DND-41 (cell line): ENCODE measurements around the gene THYN1.
A peak's percentile ranks its signal among the peaks of the same experiment; 100 is the strongest.

Source experiments
- ATAC-seq: fragments of 200-7000 bp; cut with Tn5 transposase; 3 replicates; pipeline ENCODE4 v1.9.1; 2021; ENCODE audit warnings: low read depth; ENCODE audit not compliant: insufficient read depth
- DNase-seq: peaks from one replicate; pipeline ENCODE4 v3.0.0-alpha.2; 2020
- H2AFZ ChIP-seq: 2 replicates; pipeline ENCODE4 v1.6.0; 2012; ENCODE audit warnings: low read depth, low read length
- H3K27ac ChIP-seq: 2 replicates; pipeline ENCODE4 v1.5.1; 2012; ENCODE audit warnings: low read length, inconsistent platforms
- H3K27me3 ChIP-seq: fragments of 200-600 bp; sonication (generic); 2 replicates; pipeline ENCODE4 v1.6.0; 2012; ENCODE audit warnings: low read length, mild to moderate bottlenecking, inconsistent platforms; ENCODE audit not compliant: insufficient read depth, poor library complexity
- H3K36me3 ChIP-seq: 2 replicates; pipeline ENCODE4 v1.5.1; 2012; ENCODE audit warnings: low read length, inconsistent platforms; ENCODE audit not compliant: insufficient read depth
- H3K4me1 ChIP-seq: 2 replicates; pipeline ENCODE4 v1.5.1; 2012; ENCODE audit warnings: mild to moderate bottlenecking, low read length; ENCODE audit not compliant: insufficient read depth
- H3K4me2 ChIP-seq: 2 replicates; pipeline ENCODE4 v1.6.0; 2012; ENCODE audit warnings: mild to moderate bottlenecking, moderate library complexity, low read length, inconsistent platforms; ENCODE audit not compliant: insufficient read depth
- H3K4me3 ChIP-seq, 2 experiments: fragments of 200-600 bp in 1 of 2; shearing (Covaris generic) in 1 of 2; 2 replicates each; pipeline ENCODE4 v1.5.1; 2012 to 2016; ENCODE audit warnings: inconsistent platforms in 2 of 2, low read length in 2 of 2, mild to moderate bottlenecking in 2 of 2, low read depth in 1 of 2, moderate library complexity in 1 of 2
- H3K79me2 ChIP-seq: 2 replicates; pipeline ENCODE4 v1.6.0; 2012; ENCODE audit warnings: low read length, inconsistent platforms; ENCODE audit not compliant: insufficient read depth
- H3K9ac ChIP-seq: 2 replicates; pipeline ENCODE4 v1.6.0; 2012; ENCODE audit warnings: low read depth, mild to moderate bottlenecking, inconsistent platforms, low read length, moderate library complexity
- H3K9me3 ChIP-seq: 2 replicates; pipeline ENCODE4 v1.5.1; 2012; ENCODE audit warnings: low read length, moderate library complexity, mild to moderate bottlenecking, inconsistent platforms; ENCODE audit not compliant: insufficient read depth, severe bottlenecking
- H4K20me1 ChIP-seq: 2 replicates; pipeline ENCODE4 v1.6.0; 2012; ENCODE audit warnings: low read length; ENCODE audit not compliant: insufficient read depth
- EZH2 ChIP-seq: IDR thresholded peaks from 3 replicates; pipeline ENCODE4 v1.6.1; 2012; ENCODE audit warnings: borderline replicate concordance, low read depth, mild to moderate bottlenecking, moderate library complexity, low read length, inconsistent platforms; ENCODE audit not compliant: severe bottlenecking
- TF ChIP-seq, protein P1 (sequence below): IDR thresholded peaks from 2 replicates; pipeline ENCODE4 v1.5.1; 2012; ENCODE audit warnings: borderline replicate concordance, low read length, moderate library complexity, mild to moderate bottlenecking; ENCODE audit not compliant: poor library complexity, severe bottlenecking; ENCODE audit errors: extremely low read depth

THYN1 gene

GRCh38 chr11:134223836-134224709, 29.1 kb downstream of the THYN1 start, which contains the start of the genes NCAPD3 and VPS26B:
NCAPD3 (minus strand) TSS chr11:134223967; CDS start chr11:134223926, 41 bp downstream.
VPS26B (plus strand) TSS chr11:134224671; CDS start chr11:134225123, 452 bp downstream.
- Histone ChIP-seq H3K79me2 (peaks cover 96% of the 10 kb centered on the region), H3K4me2 (peak within 1 kb of the TSS; percentile 95), H3K9ac (peak within 1 kb of the TSS; percentile 83), H3K4me3 (peak within 1 kb of the TSS; percentile 76 to 91), H3K36me3 (peaks cover 54% of the 10 kb centered on the region), H4K20me1 (peaks cover 34% of the 10 kb centered on the region), H3K27me3 (no peaks in the 10 kb centered on the region), H3K9me3 (no peaks in the 10 kb centered on the region), H3K4me1 (peaks cover 68% of the 10 kb centered on the region), H2AFZ (peak within 1 kb of the TSS; percentile 99), H3K27ac (peak within 1 kb of the TSS; percentile 99)
- peak; percentile 97 for DNase-seq
- TF ChIP-seq, protein P1, sequence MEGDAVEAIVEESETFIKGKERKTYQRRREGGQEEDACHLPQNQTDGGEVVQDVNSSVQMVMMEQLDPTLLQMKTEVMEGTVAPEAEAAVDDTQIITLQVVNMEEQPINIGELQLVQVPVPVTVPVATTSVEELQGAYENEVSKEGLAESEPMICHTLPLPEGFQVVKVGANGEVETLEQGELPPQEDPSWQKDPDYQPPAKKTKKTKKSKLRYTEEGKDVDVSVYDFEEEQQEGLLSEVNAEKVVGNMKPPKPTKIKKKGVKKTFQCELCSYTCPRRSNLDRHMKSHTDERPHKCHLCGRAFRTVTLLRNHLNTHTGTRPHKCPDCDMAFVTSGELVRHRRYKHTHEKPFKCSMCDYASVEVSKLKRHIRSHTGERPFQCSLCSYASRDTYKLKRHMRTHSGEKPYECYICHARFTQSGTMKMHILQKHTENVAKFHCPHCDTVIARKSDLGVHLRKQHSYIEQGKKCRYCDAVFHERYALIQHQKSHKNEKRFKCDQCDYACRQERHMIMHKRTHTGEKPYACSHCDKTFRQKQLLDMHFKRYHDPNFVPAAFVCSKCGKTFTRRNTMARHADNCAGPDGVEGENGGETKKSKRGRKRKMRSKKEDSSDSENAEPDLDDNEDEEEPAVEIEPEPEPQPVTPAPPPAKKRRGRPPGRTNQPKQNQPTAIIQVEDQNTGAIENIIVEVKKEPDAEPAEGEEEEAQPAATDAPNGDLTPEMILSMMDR: peak; percentile 15
- TF ChIP-seq EZH2: no peak
- ATAC-seq: peak; percentile 83

DNA sequence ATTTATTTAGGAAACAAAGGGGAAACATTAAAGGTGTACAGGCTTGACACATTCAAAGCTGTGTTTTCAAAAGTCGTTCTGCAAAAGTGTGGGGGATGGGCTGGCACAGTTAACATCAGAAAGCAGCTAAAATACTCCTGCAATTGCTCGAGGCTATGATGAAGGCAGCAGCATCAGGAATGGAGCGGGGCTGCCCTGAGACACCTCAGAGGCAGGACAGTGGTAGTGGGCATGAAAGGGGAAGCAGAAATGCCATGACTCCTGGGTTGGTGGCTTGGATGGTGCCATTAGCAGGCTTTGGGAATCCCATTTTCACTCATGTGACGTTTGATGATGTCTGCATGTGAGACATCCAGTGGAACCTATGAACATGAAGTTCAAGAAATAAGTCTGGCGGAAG, 30.0 kb downstream of the THYN1 start:
- peak overlapping the region; percentile 95 for H3K4me2 ChIP-seq
- ATAC-seq (no peak), DNase-seq (no peak)
- H3K79me2 ChIP-seq: peaks cover 96% of the 10 kb centered on the region
- peaks cover 38% of the 10 kb centered on the region for H4K20me1 ChIP-seq
- peak overlapping the region; percentile 99 for H3K27ac ChIP-seq
- H2AFZ ChIP-seq: peak overlapping the region; percentile 62; the same call in 1 of the 2 replicates
- H3K27me3 ChIP-seq: no peaks in the 10 kb centered on the region
- TF ChIP-seq, protein P1: peak; percentile 5
- no peak for TF ChIP-seq EZH2
- H3K4me1 ChIP-seq: peaks cover 70% of the 10 kb centered on the region
- H3K9ac ChIP-seq: peak overlapping the region; percentile 83
- peaks cover 64% of the 10 kb centered on the region for H3K36me3 ChIP-seq
- peak overlapping the region; percentile 76 to 91 for H3K4me3 ChIP-seq
- H3K9me3 ChIP-seq: no peaks in the 10 kb centered on the region

- Histone ChIP-seq H3K27ac (no peak overlapping the region), H4K20me1 (peaks cover 73% of the 10 kb centered on the region), H3K4me2 (peak overlapping the region; percentile 23; the same call in 1 of the 2 replicates), H3K27me3 (no peaks in the 10 kb centered on the region), H3K79me2 (peaks cover 100% of the 10 kb centered on the region), H3K9me3 (no peaks in the 10 kb centered on the region), H3K9ac (no peak overlapping the region), H3K4me3 (no peak overlapping the region), H3K36me3 (peaks cover 94% of the 10 kb centered on the region), H3K4me1 (peaks cover 51% of the 10 kb centered on the region), H2AFZ (no peak overlapping the region)
- DNase-seq (no peak), ATAC-seq (no peak)
- TF ChIP-seq, protein P1: no peak
- TF ChIP-seq EZH2: no peak
Observed at GRCh38 chr11:134216816-134217215, 36.3 kb downstream of the THYN1 start.
